ENCODE results near the gene NYAP1. TPM values are rescaled to one million over a fixed set of nuclear protein-coding genes. Genes with fewer than 3 reads are reported as not detected.
A peak's percentile ranks its signal among the peaks of the same experiment; 100 is the strongest.

The NYAP1 gene
- total RNA-seq, 4 donors from 2014 or later, result 0.39 to 2.1 (median 1.5) TPM

DNA sequence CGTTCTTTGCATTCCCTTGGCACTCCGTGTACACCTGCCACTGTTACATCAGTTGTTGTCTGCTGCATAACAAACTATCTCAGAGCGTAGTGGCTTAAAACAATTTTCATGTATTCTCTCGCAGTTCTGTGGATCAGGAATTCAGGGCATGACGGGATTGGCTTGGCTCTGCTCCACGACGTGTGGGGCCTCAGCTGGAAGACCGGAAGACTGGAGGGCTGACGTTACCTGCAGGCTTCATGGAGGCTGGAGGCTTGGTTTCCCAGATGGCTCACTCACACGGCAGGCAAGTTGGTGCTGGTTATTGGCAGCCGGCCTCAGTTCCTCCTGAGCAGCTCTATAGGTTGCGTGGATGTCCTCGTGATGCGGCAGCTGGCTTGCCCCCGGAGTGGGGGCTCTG lies 25.5 kb downstream of the NYAP1 start:
- no peak overlapping the region for H3K4me3 ChIP-seq (ENCODE audit: low read depth, poor library complexity, severe bottlenecking)
- 26 to 34% methylated on average over 13 to 15 of the region's 15 CpGs for WGBS, 2 donors
- peak; percentile 53 to 87 for DNase-seq (ENCODE audit: low spot score in 2 of 2)
- intact Hi-C loops (cut with DNase I; ENCODE audit: low total_unique reads), result no loop called here
- TF ChIP-seq POLR2A (IDR thresholded peaks at IDR 0.05), result no peak

DNA sequence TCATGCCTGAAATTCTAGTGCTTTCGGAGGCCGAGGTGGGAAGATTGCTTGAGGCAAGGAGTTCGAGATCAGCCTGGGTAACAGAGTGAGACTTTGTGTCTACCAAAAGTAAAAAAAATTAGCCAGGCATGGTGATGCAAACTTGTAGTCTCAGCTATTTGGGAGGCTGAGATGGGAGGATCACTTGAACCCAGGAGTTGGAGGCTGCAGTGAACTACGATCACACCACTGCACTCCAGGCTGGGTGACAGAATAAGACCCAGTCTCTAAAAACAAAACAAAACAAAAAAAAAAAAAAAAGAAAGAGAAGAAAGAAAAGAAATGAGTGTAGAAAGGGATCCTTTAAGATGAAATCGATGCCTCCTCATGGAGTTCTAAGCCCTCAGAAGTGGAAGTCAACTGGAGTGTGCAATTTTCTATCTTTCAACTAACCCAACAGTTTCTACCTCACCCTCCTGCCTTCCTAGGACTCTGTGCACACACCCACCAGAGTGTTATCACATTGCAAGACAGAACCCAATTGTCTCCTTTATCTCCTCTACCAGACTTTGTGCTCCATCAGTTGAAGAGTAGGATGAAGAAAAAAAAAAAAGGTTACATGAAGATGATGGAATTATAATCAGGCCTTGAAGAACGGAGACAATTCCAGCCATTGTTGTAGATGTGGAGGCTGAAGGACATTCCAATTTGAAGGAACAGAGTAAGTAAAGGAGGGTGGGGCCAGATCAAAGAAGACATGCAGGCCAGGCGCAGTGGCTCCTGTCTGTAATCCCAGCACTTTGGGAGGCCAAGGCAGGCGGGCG lies 26.9 kb downstream of the NYAP1 start:
- no peak overlapping the region for H3K4me3 ChIP-seq (ENCODE audit: low read depth, poor library complexity, severe bottlenecking)
- intact Hi-C loops (cut with DNase I; ENCODE audit: low total_unique reads), result no loop called here
- 88 to 92% methylated on average over 9 of the region's 9 CpGs for WGBS, 2 donors
- DNase-seq (ENCODE audit: low spot score in 2 of 2), result no peak
- TF ChIP-seq, protein P1, sequence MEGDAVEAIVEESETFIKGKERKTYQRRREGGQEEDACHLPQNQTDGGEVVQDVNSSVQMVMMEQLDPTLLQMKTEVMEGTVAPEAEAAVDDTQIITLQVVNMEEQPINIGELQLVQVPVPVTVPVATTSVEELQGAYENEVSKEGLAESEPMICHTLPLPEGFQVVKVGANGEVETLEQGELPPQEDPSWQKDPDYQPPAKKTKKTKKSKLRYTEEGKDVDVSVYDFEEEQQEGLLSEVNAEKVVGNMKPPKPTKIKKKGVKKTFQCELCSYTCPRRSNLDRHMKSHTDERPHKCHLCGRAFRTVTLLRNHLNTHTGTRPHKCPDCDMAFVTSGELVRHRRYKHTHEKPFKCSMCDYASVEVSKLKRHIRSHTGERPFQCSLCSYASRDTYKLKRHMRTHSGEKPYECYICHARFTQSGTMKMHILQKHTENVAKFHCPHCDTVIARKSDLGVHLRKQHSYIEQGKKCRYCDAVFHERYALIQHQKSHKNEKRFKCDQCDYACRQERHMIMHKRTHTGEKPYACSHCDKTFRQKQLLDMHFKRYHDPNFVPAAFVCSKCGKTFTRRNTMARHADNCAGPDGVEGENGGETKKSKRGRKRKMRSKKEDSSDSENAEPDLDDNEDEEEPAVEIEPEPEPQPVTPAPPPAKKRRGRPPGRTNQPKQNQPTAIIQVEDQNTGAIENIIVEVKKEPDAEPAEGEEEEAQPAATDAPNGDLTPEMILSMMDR (IDR thresholded peaks at IDR 0.05), result no peak
- no peak for TF ChIP-seq POLR2A (IDR thresholded peaks at IDR 0.05)

DNA sequence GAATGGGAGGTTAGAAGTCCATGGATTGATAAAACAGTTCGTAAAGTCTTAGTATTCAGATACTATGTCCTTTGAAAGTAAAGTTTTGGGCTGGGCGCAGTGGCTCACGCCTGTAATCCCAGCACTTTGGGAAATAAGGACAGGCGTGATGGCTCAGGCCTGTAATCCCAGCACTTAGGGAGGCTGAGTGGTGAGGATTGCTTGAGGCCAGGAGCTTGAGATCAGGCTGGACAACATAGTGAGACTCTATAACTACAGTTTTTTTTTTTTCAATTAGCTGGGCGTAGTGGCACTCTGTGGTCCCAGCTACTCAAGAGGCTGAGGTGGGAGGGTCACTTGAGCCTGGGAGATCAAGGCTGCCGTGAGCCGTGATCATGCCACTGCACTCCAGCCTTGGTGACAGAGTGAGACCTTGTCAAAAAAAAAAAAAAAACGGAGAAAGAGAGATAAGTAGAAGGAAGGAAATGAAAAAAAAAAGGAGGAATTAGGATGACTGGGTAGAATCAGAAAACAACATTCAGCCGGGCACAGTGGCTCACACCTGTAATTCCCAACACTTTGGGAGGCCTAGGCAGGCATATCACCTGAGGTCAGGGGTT lies 29.6 kb downstream of the NYAP1 start:
- intact Hi-C loops (cut with DNase I; ENCODE audit: low total_unique reads), result no loop called here
- TF ChIP-seq POLR2A (IDR thresholded peaks at IDR 0.05), result no peak
- TF ChIP-seq, protein P1 (IDR thresholded peaks at IDR 0.05), result no peak
- 88 to 93% methylated on average over 9 of the region's 9 CpGs for WGBS, 2 donors

DNA sequence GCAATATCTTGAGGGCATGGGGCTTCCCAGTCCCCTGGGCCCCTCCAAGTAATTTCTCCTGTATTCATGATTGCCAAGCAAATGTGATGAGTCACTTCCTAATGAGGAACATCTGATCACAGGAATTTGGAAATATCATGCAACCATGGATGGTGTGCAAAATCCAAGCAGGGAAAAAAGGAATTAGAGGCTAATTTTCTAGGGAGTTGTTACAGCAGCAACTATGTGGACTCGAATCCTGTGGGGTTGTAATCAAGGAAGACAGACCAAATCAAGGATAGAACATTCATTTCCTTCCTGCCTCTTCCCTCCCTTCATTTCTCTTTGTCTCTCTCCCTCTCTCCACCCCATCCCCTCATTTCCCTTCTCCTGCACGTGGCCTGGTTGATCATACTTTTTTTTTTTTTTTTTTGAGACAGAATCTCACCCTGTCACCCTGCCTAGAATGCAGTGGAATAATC lies 31.4 kb downstream of the NYAP1 start:
- intact Hi-C loops (cut with DNase I; ENCODE audit: low total_unique reads), result no loop called here
- DNase-seq (ENCODE audit: low spot score in 2 of 2), result no peak
- H3K4me3 ChIP-seq (ENCODE audit: low read depth, poor library complexity, severe bottlenecking), result no peak overlapping the region
- WGBS, 2 donors, result 7 to 8% methylated on average over 2 of the region's 2 CpGs
- no peak for TF ChIP-seq POLR2A (IDR thresholded peaks at IDR 0.05)
- TF ChIP-seq, protein P1 (IDR thresholded peaks at IDR 0.05), result no peak

More for the DNA sequence above, 29.6 kb downstream of the NYAP1 start:
- DNase-seq (ENCODE audit: low spot score in 2 of 2), result no peak
- H3K4me3 ChIP-seq (ENCODE audit: low read depth, poor library complexity, severe bottlenecking), result no peak overlapping the region

DNA sequence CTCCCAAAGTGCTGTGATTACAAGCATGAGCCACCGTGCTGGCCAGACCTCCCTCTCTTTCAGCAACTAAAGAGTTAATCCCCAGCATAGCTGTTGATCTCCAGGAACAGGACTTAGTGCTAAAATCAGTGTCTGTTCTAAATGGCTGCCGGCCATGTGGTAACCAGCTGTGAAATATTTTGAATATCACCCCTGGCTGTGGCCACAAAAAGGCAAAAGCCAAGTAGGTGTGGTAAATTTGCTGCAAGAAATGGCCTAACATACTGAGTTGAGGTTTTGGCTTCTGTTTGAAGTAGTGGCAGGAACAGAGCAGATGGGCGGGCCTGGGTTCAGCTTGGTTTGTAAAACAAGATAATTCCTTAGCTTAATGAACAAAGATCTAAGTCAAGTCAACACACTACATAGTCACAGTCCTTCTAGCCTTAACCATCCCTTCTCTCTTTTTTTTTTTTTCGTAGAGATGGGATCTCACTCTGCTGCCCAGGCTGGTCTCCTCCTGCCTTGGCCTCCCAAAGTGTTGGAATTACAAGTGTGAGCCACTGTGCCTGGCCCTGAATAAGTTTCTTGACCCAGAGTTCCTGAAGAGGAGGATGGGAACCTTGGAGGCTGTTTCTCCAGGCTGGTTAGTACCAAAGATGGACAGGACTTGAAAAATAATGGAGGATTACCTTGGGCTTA lies 32.5 kb downstream of the NYAP1 start:
- TF ChIP-seq, protein P1 (IDR thresholded peaks at IDR 0.05), result no peak
- no peak for TF ChIP-seq POLR2A (IDR thresholded peaks at IDR 0.05)
- 27 to 30% methylated on average over 4 of the region's 4 CpGs for WGBS, 2 donors
- intact Hi-C loops (cut with DNase I; ENCODE audit: low total_unique reads), result no loop called here
- peak; percentile 78 to 92 for DNase-seq (ENCODE audit: low spot score in 2 of 2)
- no peak overlapping the region for H3K4me3 ChIP-seq (ENCODE audit: low read depth, poor library complexity, severe bottlenecking)

DNA sequence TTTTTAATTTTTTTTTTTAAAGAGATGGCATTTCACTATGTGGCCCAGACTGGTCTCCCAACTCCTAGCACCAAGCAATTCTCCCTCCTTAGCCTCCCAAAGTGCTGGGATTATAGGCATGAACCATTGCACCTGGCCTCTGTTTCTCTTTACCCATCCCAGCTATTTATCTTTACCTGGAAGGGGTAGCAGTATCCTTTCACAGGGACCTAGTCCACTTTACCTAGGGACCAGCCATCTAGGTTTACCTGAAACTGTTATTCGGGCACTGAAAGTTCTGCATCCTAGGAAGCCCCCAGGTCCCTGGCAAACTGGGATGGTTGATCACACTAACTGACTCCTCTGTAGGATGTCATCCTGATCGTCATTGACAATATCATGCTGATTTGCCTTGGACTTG lies 33.6 kb downstream of the NYAP1 start:
- no peak for DNase-seq (ENCODE audit: low spot score in 2 of 2)
- intact Hi-C loops (cut with DNase I; ENCODE audit: low total_unique reads), result no loop called here
- WGBS, 2 donors, result 78 to 91% methylated on average over 2 of the region's 2 CpGs

More for the DNA sequence above, 33.6 kb downstream of the NYAP1 start:
- TF ChIP-seq, protein P1 (IDR thresholded peaks at IDR 0.05), result no peak
- TF ChIP-seq POLR2A (IDR thresholded peaks at IDR 0.05), result no peak
- H3K4me3 ChIP-seq (ENCODE audit: low read depth, poor library complexity, severe bottlenecking), result no peak overlapping the region

All from lower leg skin (tissue), 4 donors.